AG20443 (cell line): ENCODE results near the gene PANX1.
"Not testable (repeated sequence)": the region's sequence is repeated elsewhere in the genome, so short reads cannot be mapped to it uniquely, and the experiment has no call there.

Source experiments
- DNase-seq: peaks from one replicate; pipeline ENCODE4 v3.0.0; 2012; ENCODE audit warnings: low spot score, mixed read lengths

PANX1 gene

DNA sequence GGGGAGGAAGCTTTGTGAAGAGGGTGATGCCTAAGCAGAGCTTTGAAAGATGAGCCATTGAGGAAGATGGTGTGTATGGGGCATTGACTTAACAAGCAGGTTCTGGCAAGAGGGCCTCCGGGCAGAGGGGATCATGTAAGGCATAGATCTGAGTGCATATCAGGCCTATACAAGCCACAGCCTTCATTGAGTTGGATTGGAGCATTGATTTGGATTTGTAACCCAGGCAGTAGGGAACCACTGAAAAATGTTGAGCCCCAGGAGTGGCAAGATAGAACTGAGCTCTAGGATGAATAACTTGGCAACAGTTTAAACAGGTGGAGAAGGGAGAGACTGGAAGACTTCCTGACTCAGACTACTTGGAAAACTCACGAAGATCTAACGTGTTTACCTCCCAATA is 21.4 kb downstream of the PANX1 start:
- no peak for DNase-seq

DNA sequence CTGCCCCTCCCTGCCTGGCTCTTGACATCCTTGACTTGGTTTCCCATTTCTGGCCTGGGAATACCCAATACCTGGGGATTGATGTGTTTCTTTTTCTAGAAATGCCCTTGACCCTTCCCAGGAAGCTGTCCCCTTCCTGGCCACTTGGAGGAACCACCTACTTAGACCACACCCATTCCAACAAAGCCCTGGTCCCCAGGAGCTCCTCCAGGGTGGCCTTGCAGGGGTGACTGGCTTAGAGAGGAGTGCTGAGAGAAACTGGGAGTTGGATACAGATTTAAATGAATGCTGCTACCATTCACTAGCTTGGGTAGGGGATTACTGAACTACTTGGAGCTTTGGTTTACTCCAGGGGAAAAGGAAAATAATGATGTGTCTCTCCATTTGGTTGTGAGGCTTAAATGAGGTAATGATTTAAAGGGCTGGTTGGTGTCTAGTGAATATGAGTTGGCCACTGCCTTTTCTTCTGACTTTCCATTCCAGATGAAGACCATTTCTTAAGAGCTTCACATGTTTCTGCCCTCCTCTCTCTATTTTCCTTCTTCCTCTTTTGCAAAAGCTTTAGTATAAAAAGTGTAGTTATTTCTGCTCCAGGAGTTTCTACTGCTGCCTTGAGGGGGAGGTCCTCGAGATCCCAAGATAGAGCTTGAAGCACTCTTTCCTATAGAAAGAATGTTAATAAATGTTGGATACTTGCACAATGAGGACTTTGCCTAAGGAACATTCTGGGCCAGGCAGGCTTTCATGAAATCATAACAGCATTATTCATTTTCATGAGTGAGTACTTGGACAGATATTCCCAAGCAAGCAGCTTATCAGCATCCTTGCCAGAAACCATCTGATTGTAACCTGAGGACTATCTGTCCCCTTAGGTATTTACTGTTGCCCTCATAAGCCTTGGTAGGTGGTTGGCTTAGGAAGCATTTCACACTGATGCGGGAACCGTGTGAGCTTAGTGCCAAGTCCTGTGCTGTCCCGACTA is 22.4 kb downstream of the PANX1 start:
- no peak for DNase-seq

DNA sequence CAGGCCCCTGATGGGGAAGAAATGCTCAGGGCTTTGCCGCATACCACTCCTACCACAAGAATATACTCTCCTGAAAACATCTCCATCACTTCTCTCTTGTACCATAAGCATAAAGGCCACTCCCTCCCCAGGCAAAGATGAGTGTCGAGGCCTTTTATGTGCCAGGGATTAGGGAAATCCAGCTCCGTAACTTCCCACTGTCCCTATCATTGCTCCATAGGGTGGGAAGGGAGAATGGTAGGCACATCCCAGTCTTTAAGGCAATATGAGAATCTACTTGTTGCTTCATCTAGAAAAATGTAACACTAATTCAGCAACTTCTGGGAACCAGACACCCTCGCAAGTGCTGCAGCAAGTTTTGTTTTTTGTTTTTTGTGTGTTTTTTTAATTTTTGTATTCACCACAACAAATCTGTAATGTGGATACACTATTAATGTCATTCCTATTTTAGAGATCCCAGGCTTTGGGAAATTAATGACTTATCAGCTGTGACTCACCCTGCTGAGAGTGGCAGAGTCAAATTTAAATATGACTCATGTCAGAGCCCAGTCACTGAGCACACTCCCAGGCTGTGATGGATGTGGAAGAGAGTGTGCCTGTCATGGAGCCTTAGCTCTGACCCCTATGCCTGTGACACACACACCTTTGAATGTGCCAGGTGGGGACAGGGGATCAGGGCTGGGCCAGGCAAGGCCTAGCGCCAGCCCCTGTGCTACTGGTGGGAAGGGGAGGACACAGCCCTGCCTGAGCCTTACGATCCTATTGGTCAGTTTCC is 23.4 kb downstream of the PANX1 start:
- DNase-seq: peak; percentile 88

DNA sequence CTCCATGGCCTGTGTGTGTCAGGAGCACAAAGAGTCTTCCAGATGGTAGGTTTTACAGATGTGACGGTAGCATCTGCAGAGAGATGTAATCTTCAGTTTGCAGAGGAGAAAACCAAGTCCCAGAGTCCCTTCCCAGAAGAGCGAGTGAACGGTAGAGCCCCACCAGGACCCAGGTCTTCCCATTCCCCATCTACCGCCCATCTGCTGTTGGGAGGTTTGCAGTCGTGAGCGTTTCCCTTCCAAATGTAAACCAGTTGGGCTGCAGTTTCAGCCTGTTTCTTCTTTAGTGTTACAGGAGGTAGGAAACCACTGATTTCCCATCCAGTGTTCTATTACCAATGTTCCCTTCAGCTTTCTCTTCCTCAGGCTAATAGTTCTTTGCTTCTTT is 24.0 kb downstream of the PANX1 start:
- DNase-seq: no peak

DNA sequence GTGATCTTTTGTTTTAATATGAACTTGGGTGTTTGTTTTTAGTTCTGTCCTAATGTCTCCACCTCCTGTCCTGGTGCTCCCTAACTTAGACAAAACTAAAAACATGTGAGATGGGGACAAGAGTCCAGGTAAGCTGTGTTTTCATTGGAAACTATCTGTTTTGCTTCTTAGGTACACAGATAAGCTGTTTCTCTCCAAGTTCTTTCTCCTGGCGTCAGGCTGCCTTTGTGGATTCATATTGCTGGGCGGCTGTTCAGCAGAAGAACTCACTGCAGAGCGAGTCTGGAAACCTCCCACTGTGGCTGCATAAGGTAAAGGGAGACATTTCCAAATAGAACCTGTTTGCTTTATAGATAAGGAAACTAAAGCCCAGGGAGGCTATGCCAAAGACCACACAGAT is 24.7 kb downstream of the PANX1 start:
- no peak for DNase-seq

DNA sequence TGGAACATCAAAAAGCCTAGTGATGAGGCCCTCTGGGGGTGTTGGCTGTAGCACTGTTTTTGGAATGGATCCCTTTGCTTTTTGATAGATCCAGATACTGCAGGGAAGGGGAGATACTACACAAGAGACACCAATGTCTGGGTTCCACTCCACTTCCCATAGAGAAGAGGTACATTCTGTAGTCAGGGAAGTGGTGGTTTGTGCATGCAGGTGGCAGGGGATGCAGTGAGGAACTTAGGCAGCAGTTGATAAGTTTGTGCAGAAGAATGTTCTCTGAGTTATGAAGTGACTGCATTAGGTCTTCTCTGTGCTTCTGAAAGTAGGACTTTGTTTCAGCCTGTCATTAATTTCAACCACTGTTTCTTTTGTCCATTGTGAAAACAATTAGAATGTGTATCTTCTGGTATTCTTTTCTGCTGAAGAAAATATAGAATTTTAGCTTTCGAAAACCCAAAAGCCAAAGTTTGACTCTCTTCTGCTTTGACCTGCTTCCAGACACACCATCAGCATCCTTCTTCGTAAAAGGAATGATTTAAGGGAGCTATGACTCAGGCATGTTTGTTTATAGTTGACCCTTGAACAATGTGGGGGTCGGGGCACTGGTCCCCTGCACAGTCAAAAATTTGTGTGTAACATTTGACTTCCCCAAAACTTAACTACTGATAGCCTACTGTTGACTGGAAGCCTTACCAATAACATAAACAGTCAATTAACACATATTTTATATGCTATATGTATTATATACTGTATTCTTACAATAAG is 25.6 kb downstream of the PANX1 start:
- DNase-seq: no peak

DNA sequence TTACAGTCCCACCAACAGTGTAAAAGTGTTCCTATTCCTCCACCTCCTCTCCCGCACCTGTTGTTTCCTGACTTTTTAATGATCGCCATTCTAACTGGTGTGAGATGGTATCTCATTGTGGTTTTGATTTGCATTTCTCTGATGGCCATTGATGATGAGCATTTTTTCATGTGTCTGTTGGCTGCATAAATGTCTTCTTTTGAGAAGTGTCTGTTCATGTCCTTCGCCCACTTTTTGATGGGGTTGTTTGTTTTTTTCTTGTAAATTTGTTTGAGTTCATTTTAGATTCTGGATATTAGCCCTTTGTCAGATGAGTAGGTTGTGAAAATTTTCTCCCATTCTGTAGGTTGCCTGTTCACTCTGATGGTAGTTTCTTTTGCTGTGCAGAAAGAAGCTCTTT is 28.7 kb downstream of the PANX1 start:
- DNase-seq: not testable (repeated sequence)

DNA sequence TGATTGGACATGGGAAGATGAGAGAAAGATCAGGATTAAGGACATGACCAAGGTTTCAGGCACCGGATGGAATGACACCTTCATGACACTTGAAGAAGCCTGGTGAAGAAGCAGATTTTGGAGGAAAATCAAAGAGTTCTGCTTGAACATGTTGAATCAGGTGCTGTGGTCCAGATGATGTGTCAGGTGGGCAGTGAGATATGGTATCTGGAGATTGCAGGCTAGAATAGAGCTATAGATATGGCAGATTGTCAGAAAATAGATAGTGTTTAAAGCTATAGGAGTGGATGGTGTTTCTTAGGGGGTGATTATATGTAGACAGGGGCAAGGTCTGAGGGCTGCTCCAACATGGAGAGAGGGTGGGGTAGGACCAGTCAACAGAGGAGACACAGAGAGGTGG is 40.2 kb downstream of the PANX1 start:
- DNase-seq: no peak

DNA sequence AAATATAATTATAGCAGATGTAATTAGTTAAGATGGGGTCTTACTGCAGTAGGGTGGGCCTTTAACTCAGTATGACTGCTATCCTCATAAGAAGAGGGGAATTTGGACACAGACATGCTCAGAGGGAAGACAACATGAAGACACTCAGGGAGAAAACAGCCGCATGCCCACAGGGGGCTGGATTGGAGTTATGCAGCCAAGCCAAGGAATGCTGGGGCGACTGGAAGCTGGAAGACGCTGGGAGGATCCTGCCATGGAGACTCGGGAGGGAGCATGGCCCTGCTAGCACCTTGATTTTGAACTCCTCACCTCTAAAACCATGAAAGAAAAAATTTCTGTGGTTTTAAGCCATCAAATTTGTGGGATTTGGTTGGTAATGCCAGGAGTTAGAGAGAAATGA is 40.9 kb downstream of the PANX1 start:
- DNase-seq: no peak

DNA sequence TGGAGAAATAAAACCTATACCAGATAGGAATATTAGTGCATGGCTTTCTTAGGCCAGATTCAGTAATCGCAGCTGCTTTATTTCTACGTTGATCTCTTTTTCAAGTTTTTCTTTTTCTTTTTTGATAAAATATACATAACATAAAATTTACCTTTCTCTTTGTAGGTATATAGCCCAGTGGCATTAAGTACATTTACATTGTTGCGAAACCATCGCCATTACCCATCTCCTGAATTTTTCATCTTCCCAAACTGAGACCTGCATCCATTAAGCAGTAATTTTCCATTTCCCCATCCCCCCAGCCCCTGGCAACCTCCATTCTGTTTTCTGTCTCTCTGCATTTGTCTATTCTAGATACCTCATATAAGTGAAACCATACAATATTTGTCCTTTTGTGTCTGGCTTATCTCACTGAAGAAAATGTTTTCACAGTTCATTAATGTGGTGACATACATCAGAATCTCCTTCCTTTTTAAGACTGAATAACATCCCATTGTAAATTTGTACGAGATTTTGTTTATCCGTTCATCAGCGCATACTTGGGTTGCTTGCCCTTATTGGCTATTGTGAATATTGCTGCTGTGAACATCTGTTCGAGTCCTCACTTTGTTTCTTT is 41.4 kb downstream of the PANX1 start:
- no peak for DNase-seq

DNA sequence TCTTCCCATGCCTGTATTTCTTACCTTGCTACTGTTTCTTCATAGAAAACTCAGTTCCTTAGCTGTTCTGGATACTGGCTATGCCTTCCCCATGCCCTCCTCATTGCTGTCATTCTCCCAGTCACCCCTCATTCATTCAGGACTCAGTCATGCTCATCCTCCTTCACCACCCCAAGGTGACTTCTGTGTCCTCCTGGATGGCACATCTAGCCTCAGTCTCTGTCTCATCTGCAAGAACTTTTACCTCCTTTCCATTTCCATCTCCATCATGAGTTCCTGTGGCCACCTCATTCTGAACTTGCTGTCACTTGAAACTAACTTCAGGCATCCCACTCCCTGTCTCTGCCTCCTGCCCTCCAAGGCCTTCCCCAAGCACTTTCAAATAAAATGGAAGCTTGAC is 42.3 kb downstream of the PANX1 start:
- DNase-seq: no peak

DNA sequence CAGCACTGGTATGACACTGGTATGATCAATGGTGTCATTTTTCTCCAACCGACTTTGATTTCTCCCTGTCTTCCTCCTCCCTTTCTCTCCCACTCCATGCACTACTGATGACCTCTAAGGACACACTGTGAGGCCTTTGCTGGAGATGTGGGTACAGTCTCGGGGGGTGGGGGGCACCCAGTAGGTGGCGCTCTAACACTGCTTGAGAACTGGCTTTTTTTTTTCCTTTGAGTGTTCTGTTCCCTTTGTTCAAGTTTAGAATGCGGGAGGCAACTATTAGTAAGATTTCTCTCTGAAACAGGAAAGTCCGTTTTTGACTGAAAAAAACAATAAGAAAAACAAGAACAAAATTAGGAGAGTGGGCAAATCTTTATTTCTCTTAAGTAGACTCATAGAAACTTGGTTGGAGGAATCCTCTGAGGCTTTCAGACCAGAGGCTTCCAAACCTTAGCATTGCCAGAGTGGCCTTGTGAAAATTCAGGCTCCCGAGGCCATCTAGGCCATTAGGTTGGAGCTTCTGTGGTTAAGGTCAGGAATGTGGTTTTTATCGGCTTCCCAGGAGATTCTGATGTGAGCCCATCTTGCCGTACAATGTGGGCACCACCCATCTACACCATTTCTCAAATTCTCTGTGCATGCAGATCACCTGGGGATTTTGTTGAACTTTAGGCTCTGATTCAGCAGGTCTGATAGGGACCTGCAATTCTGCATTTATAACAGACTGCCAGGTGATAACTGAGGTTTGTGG is 43.2 kb downstream of the PANX1 start:
- peak; percentile 79 for DNase-seq

DNA sequence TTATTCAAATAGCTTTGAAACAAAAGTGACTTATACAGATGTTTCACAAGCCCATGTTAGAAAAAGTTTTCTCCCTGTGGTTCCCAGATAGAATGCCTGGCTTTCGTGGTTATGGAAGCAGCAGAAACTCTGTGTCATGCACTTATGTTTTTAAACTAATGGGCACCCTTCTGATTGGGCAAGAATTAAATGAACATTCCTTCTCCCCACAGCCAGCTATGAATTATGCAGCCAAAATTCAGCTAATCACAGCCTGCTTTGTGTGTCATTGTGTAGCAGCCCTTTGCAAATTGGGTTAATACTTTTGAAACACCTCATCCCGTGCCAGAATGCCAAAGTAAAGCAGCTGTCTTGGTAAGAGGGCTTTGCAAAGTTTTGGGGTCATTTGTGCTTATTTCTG is 46.9 kb downstream of the PANX1 start:
- peak; percentile 88 for DNase-seq

DNA sequence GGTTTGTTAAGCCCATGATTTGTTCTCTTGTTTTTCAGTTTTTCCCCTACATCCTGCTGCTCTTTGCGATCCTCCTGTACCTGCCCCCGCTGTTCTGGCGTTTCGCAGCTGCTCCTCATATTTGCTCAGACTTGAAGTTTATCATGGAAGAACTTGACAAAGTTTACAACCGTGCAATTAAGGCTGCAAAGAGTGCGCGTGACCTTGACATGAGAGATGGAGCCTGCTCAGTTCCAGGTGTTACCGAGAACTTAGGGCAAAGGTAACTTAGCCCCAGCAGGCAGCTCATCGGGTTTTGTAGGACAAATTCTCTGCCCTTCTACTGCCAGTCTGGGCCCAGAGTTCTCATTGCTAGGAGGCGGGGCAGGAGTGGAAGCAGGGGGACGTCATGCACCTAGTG is 49.7 kb downstream of the PANX1 start:
- no peak for DNase-seq

DNA sequence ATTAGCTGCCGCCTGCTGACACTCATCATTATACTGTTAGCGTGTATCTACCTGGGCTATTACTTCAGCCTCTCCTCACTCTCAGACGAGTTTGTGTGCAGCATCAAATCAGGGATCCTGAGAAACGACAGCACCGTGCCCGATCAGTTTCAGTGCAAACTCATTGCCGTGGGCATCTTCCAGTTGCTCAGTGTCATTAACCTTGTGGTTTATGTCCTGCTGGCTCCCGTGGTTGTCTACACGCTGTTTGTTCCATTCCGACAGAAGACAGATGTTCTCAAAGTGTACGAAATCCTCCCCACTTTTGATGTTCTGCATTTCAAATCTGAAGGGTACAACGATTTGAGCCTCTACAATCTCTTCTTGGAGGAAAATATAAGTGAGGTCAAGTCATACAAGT is 51.1 kb downstream of the PANX1 start:
- DNase-seq: no peak

DNA sequence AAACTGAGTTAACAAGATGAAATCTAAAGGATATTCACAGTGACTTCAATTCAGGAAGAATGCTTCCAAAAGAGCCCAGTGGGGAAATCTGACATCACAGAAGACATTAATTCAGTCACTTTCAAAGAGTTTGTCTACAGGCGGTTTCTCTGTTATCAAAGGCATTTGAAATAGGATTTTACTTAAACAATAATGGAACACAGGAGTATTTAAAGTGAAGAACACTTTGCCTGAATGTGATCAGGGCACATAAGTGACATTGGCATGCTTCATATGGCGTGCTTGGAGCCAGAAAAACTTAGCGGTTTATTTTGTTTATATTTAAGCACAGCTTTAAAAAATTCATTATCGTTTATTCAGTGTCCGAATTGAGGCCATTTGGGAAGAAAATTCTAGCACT is 52.9 kb downstream of the PANX1 start:
- DNase-seq: no peak

DNA sequence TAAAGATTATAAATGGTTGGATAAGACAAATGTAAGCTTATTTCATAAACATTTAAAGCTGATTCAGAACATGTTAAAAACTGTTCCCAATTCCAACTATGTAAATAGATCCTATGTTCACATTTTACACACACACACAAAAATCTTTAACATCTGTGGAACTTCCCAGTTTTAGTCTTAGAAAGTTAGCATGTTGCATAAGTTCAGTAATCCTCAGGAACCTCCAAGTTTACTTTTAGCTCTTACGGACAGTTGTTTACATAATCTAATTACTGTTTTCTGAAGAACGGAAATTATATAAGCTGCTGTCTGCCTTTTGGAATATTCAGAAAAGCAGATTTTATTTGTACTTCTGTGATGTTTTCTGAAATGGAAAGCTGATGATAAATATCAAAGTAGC is 53.3 kb downstream of the PANX1 start:
- no peak for DNase-seq

DNA sequence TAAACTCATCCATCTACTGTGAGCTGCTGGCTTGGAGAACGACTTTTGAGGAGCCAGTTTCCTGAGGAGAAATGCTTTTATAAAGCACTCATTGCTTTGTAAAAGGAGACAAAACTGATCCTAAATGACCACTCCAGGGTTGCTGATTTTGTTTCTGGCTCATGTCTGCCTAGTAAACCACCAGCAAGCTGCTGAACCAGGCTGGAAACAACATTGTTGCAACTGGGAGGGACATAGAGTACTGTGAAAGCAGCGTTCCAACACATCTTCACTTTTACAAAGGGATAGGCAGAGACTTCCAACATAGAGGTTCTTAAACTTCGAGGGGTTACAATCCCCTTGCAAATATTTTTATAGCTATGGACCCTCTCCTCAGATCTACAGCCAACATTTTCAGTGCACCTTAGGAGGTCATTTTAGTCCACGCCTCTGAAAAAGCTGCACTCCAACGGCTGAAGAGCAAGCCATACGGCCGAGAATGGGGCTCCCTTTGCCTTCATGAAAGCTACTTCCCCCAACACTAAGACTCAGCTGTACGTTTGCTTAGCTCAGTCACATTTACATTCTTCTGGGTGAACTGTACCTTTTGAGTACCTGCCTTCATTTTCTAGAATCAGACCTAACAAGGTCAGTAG is 54.7 kb downstream of the PANX1 start:
- DNase-seq: no peak

DNA sequence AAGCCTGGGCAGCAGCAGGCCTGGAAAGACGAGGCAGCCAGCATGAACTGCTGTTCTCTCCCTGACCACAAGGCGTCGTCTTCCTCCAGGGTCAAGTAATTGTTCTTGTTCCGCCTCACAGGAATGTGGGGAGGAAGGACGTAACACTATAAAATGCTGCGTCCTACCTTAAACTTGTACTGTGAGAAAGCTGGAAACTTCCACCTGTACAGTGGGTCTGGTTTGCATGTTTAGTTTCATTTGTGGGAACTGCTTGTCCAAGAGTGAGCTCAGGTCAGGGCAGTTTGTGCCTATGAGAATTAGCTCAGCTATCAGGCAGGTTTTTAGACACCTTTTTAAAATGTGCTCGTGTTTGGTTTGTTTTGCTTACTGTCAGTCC is 55.2 kb downstream of the PANX1 start:
- DNase-seq: peak; percentile 49

DNA sequence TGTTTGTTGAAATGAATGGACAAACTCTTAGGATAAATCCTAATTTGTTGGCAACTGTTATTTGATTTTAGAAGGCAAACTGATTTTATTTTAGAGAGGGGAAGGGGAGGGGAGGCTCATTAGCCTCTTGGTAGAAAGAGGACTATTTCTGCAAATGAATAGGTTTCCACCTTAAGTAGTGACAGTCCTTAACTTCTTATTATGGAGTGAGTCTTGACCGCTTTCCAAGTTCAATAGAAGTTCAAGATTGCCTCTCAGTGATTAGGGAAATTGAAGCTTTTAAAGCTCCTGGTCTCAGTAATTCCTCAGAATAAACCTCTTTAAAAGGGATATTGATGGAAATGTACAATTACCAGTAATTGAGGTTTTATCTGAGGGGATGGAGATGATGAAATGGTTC is 55.7 kb downstream of the PANX1 start:
- DNase-seq: no peak

DNA sequence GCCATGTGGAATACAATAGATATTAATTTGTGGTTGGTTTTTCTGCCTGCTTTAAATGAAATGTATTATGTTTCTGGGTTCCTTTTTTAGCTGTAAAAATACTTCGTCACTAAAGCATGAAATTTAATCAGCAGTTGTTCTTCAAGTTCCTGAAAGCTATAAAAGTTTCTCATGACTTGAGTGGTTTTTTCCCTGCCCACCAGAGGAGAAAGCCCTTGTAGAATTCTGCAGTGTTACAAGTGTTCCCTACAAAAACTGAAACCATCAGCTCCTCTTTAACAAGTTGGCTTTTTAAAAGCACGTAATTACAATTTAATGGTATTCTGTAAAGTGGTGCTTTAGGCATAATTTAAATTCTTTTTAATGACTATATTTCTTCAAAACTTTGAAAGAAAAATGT is 56.2 kb downstream of the PANX1 start:
- no peak for DNase-seq
